H1 (cell line): Measurements from ENCODE around the gene ARFGEF3. TPM values are rescaled to one million over a fixed set of nuclear protein-coding genes. Genes with fewer than 3 reads are reported as not detected.
A peak's percentile ranks its signal among the peaks of the same experiment; 100 is the strongest.

Source experiments
- CTCF ChIA-PET: fragments of 300-600 bp; sonication (Branson Sonifier 250); formaldehyde crosslinking; loops from one replicate; lab custom pipeline; 2021; ENCODE audit not compliant: partially characterized antibody; lab: Charles Lee
- POLR2A ChIA-PET: fragments of 300-600 bp; sonication (Branson Sonifier 250); formaldehyde crosslinking; loops from one replicate; lab custom pipeline; 2021; ENCODE audit warnings: inconsistent platforms; ENCODE audit not compliant: partially characterized antibody; lab: Charles Lee
- DNase-seq, 2 experiments: peaks; one replicate each; pipeline versions ENCODE4 v3.0.0 to v3.0.0-alpha.2; 2010 to 2022; ENCODE audit warnings: low spot score in 2 of 2, low read depth in 1 of 2, mixed read lengths in 1 of 2
- FAIRE-seq: peaks from 2 replicates; lab custom pipeline; 2011; peaks lifted over from hg19 to GRCh38; lab: Jason Lieb, UNC
- H2AFZ ChIP-seq: 2 replicates; pipeline ENCODE4 v1.8.1; 2012; ENCODE audit warnings: low read length, inconsistent platforms
- H2AK5ac ChIP-seq: 2 replicates; pipeline ENCODE4 v1.6.1; 2013; ENCODE audit warnings: low read depth, low read length
- H2BK120ac ChIP-seq: replicated peaks from 2 replicates; pipeline ENCODE3; 2013; ENCODE audit warnings: low read depth, low read length, inconsistent platforms
- H2BK12ac ChIP-seq: 2 replicates; pipeline ENCODE4 v1.6.1; 2013; ENCODE audit warnings: low read depth, low read length
- H2BK15ac ChIP-seq: 2 replicates; pipeline ENCODE4 v1.6.1; 2013; ENCODE audit warnings: low read length
- H2BK20ac ChIP-seq: 2 replicates; pipeline ENCODE4 v1.6.1; 2013; ENCODE audit warnings: low read length
- H2BK5ac ChIP-seq: 2 replicates; pipeline ENCODE4 v1.6.1; 2013; ENCODE audit warnings: low read depth, low read length
- H3K14ac ChIP-seq: 2 replicates; pipeline ENCODE4 v1.6.1; 2013; ENCODE audit warnings: inconsistent platforms; ENCODE audit not compliant: insufficient read length
- H3K18ac ChIP-seq: 2 replicates; pipeline ENCODE4 v1.6.1; 2013; ENCODE audit warnings: low read length; ENCODE audit errors: extremely low read depth
- H3K23ac ChIP-seq: 2 replicates; pipeline ENCODE4 v1.6.1; 2013; ENCODE audit warnings: inconsistent platforms; ENCODE audit not compliant: insufficient read length
- H3K23me2 ChIP-seq: 2 replicates; pipeline ENCODE4 v1.6.1; 2013; ENCODE audit warnings: low read depth, low read length
- H3K27ac ChIP-seq: 2 replicates; pipeline ENCODE4 v1.6.1; 2011; ENCODE audit warnings: low read depth, low read length, inconsistent platforms
- H3K27me3 ChIP-seq, 4 experiments: replicated peaks in 1 of 4; 1 replicate in 1 of 4; 2 replicates in 3 of 4; pipeline versions ENCODE4 v1.6.1 to v1.8.1; 2011 to 2013; ENCODE audit warnings: low read length in 3 of 4, mild to moderate bottlenecking in 3 of 4, inconsistent platforms in 2 of 4, mixed read lengths in 2 of 4, moderate library complexity in 1 of 4; ENCODE audit not compliant: control insufficient read depth in 3 of 4, insufficient read depth in 3 of 4; ENCODE audit errors: extremely low read depth in 1 of 4
- H3K36me3 ChIP-seq, 4 experiments: 2 replicates each; pipeline versions ENCODE4 v1.6.1 to v1.8.1; 2011 to 2013; ENCODE audit warnings: mild to moderate bottlenecking in 4 of 4, low read length in 3 of 4, moderate library complexity in 2 of 4, control low read depth in 1 of 4, inconsistent platforms in 1 of 4; ENCODE audit not compliant: insufficient read depth in 4 of 4, control insufficient read depth in 2 of 4
- H3K4ac ChIP-seq: replicated peaks from 2 replicates; pipeline ENCODE3; 2013; ENCODE audit warnings: low read length, low read depth, mixed read lengths, inconsistent platforms; ENCODE audit not compliant: insufficient read length
- H3K4me1 ChIP-seq, 4 experiments: replicated peaks in 1 of 4; 1 replicate in 1 of 4; 2 replicates in 3 of 4; pipeline versions ENCODE4 v1.6.1 to v1.8.1; 2011 to 2013; ENCODE audit warnings: low read length in 3 of 4, inconsistent platforms in 2 of 4, mixed read lengths in 1 of 4; ENCODE audit not compliant: insufficient read depth in 4 of 4, control insufficient read depth in 3 of 4
- H3K4me2 ChIP-seq, 2 experiments: 2 replicates each; pipeline versions ENCODE4 v1.6.1 to v1.8.1; 2011 to 2013; ENCODE audit warnings: low read depth in 2 of 2, low read length in 2 of 2, control low read depth in 1 of 2, inconsistent platforms in 1 of 2, mild to moderate bottlenecking in 1 of 2; ENCODE audit not compliant: insufficient read depth in 1 of 2
- H3K4me3 ChIP-seq, 4 experiments: fragments of 200-600, 300-600 bp in 1 of 4; sonication (generic), shearing (Covaris generic), sonication (Bioruptor Twin) in 1 of 4; 2 replicates each; pipeline versions ENCODE4 v1.5.1 to v1.8.1; 2011 to 2016; ENCODE audit warnings: low read length in 4 of 4, low read depth in 3 of 4, control low read depth in 2 of 4, inconsistent platforms in 2 of 4, mild to moderate bottlenecking in 2 of 4, mixed read lengths in 1 of 4, moderate library complexity in 1 of 4; ENCODE audit not compliant: insufficient read depth in 2 of 4; ENCODE audit errors: extremely low read depth in 1 of 4
- H3K56ac ChIP-seq: replicated peaks from 2 replicates; pipeline ENCODE3; 2013; ENCODE audit warnings: low read depth, mild to moderate bottlenecking, mixed read lengths, low read length, inconsistent platforms; ENCODE audit not compliant: insufficient read length
- H3K79me1 ChIP-seq: 2 replicates; pipeline ENCODE4 v1.6.1; 2013; ENCODE audit warnings: low read depth, low read length, control low read depth
- H3K79me2 ChIP-seq, 2 experiments: 2 replicates each; pipeline versions ENCODE4 v1.6.1 to v1.8.1; 2012 to 2013; ENCODE audit warnings: low read length in 2 of 2, mild to moderate bottlenecking in 2 of 2, inconsistent platforms in 1 of 2; ENCODE audit not compliant: insufficient read depth in 2 of 2, control insufficient read depth in 1 of 2
- H3K9ac ChIP-seq, 4 experiments: replicated peaks in 1 of 4; 1 replicate in 1 of 4; 2 replicates in 3 of 4; pipeline versions ENCODE4 v1.6.1 to v1.8.1; 2011 to 2013; ENCODE audit warnings: low read depth in 3 of 4, low read length in 3 of 4, control low read depth in 2 of 4, mild to moderate bottlenecking in 2 of 4, moderate library complexity in 2 of 4, inconsistent platforms in 1 of 4; ENCODE audit errors: extremely low read depth in 1 of 4
- H3K9me3 ChIP-seq, 2 experiments: 2 replicates each; pipeline versions ENCODE4 v1.6.1 to v1.8.1; 2012 to 2013; ENCODE audit warnings: mild to moderate bottlenecking in 2 of 2, moderate library complexity in 2 of 2, control low read depth in 1 of 2, inconsistent platforms in 1 of 2, low read depth in 1 of 2, low read length in 1 of 2, mixed read lengths in 1 of 2; ENCODE audit not compliant: insufficient read depth in 2 of 2
- H4K20me1 ChIP-seq, 2 experiments: replicated peaks in 1 of 2; 2 replicates each; pipeline versions ENCODE3 to v1.8.1; 2011 to 2013; ENCODE audit warnings: inconsistent platforms in 2 of 2, low read length in 2 of 2, mild to moderate bottlenecking in 1 of 2; ENCODE audit not compliant: insufficient read depth in 2 of 2, control insufficient read depth in 1 of 2
- H4K5ac ChIP-seq: 2 replicates; pipeline ENCODE4 v1.6.1; 2013; ENCODE audit warnings: low read length, low read depth, mixed read lengths, inconsistent platforms; ENCODE audit not compliant: insufficient read length
- H4K8ac ChIP-seq: 2 replicates; pipeline ENCODE4 v1.8.0; 2013; ENCODE audit warnings: mild to moderate bottlenecking, moderate library complexity, low read length, inconsistent platforms; ENCODE audit not compliant: insufficient read depth; ENCODE audit errors: extremely low read depth
- H4K91ac ChIP-seq: replicated peaks from 2 replicates; pipeline ENCODE3; 2013; ENCODE audit warnings: low read length, mixed read lengths, inconsistent platforms; ENCODE audit not compliant: insufficient read length
- CBX5 ChIP-seq: fragments of 300-800, 300-1000 bp; sonication (generic); IDR thresholded peaks from 2 replicates; pipeline ENCODE4 v1.7.1; 2016; ENCODE audit warnings: antibody characterized with exemption, low read length, low read depth
- SRF ChIP-seq: IDR thresholded peaks from 2 replicates; pipeline ENCODE4 v1.6.1; 2011; ENCODE audit warnings: mild to moderate bottlenecking, low read depth, low read length, moderate library complexity
- WGBS, 2 experiments: shearing (Covaris generic) in 1 of 2; methylation state at CpG; one replicate each; pipeline versions ENCODE4 v1.1.6 to v1.1.7; 2013 to 2015; ENCODE audit warnings: low lambda C conversion rate in 2 of 2, mixed read lengths in 2 of 2, inconsistent platforms in 1 of 2, low coverage in 1 of 2, missing lambda C conversion rate in 1 of 2; ENCODE audit not compliant: insufficient replicate concordance in 2 of 2, insufficient coverage in 1 of 2, insufficient read length in 1 of 2; ENCODE audit errors: extremely low coverage in 1 of 2, missing lambda C conversion rate in 1 of 2; 5-methylcytosine and 5-hydroxymethylcytosine counted together
- polyA plus RNA-seq, 7 experiments: library from polyadenylated mRNA; depleted of rRNA in 3 of 7; stranded (reverse) in 5 of 7; unstranded in 2 of 7; fragments of >200 nt in 5 of 7; fragments of 200-250 nt in 2 of 7; gene quantifications; 1 replicate in 5 of 7; 2 replicates in 1 of 7; 4 replicates in 1 of 7; pipeline versions ENCODE4 v1.2.1 to v1.2.3, GENCODE V29; 2011 to 2013; ENCODE audit warnings: missing spikeins in 2 of 7, mixed read lengths in 2 of 7
- total RNA-seq: library from RNA; stranded (reverse); fragmentation: NEBNext Ultra II Directional; extraction: Animal tissue kit (Norgen Biotek cat#: 25700); gene quantifications from 2 replicates; pipeline ENCODE4 v1.2.1, GENCODE V29; 2021

ARFGEF3 gene
- total and polyA plus RNA-seq, 2 of the 8 experiments (the other 6 are each of a cell fraction or from before 2014, with no cell fraction given), result 5.8 to 23.2 TPM

- POLR2A ChIA-PET, result interaction anchor here (0.7 kb wide), 1 partner anchor 204 kb away, joined by 3 read pairs; no protein-coding TSS in a partner anchor
- Histone ChIP-seq H3K56ac (no peak overlapping the region), H3K4me3 (no peak overlapping the region), H3K23me2 (no peaks in the 10 kb centered on the region), H2BK5ac (no peak overlapping the region), H2AFZ (no peak overlapping the region), H3K79me1 (no peaks in the 10 kb centered on the region), H2AK5ac (no peak overlapping the region), H3K36me3 (0 out of 8 replicates have a peak, but pooled peaks cover 0 to 3% (median 0%) of the 10 kb centered on the region in 4 experiments), H3K9ac (no peak overlapping the region), H3K9me3 (no peaks in the 10 kb centered on the region), H3K14ac (no peak overlapping the region), H4K20me1 (no peaks in the 10 kb centered on the region), H3K23ac (no peak overlapping the region), H2BK12ac (no peak overlapping the region), H3K4ac (peak overlapping the region; percentile 34), H3K79me2 (no peaks in the 10 kb centered on the region), H3K27ac (no peak overlapping the region), H4K8ac (no peak overlapping the region), H2BK15ac (no peak overlapping the region), H3K27me3 (no peaks in the 10 kb centered on the region), H4K5ac (no peak overlapping the region), H3K18ac (no peak overlapping the region), H3K4me1 (no peaks in the 10 kb centered on the region), H3K4me2 (no peak overlapping the region; a peak in 1 of 4 replicates), H4K91ac (no peak overlapping the region), H2BK120ac (no peak overlapping the region), H2BK20ac (no peak overlapping the region)
- FAIRE-seq (peak; percentile 42), DNase-seq (no peak)
- 82% methylated on average over 2 of the region's 2 CpGs; no CpG with 5 or more reads in 1 of the 2 experiments for WGBS, 2 experiments
- CTCF ChIA-PET, result interaction anchor here (1.5 to 2.5 kb wide), 2 partner anchors 26 to 121 kb away, joined by 4 to 7 read pairs; no protein-coding TSS in a partner anchor
- TF ChIP-seq CBX5 (no peak), SRF (no peak)
Observed at GRCh38 chr6:138237463-138237862, 75.7 kb downstream of the ARFGEF3 start.
